HCT116 (cell line): Measurements from ENCODE around the gene FCER2. TPM values are rescaled to one million over a fixed set of nuclear protein-coding genes. Genes with fewer than 3 reads are reported as not detected.

Experiments used
- ATAC-seq: fragments of 200-7000 bp; cut with Tn5 transposase; 2 replicates; pipeline ENCODE4 v1.9.1; 2020; ENCODE audit warnings: mild to moderate bottlenecking, moderate library complexity
- BruUV-seq: library from RNA; stranded (reverse); fragments of 400-500 nt; replicated peaks from 2 replicates; lab custom pipeline; 2021; lab: Mats Ljungman, UMichigan
- CTCF ChIA-PET: fragments of 300-600 bp; sonication (Branson Sonifier 250); formaldehyde crosslinking; loops from one replicate; lab custom pipeline; 2021; ENCODE audit warnings: antibody characterized with exemption; lab: Charles Lee
- POLR2A ChIA-PET: fragments of 300-600, 350-600 bp; sonication (Branson Sonifier 250); formaldehyde crosslinking; loops from one replicate; lab custom pipeline; 2021; ENCODE audit warnings: antibody characterized with exemption; lab: Charles Lee
- RAD21 ChIA-PET, 2 experiments: fragments of 300-600 bp; sonication (Branson Sonifier 250); formaldehyde crosslinking; loops; one replicate each; lab custom pipeline; 2023; ENCODE audit warnings: low total read pairs in 2 of 2; ENCODE audit not compliant: uncharacterized antibody in 2 of 2, unreplicated experiment in 2 of 2, low non-redundant PET in 1 of 2; lab: Charles Lee
- DNase-seq: peaks from one replicate; pipeline ENCODE4 v3.0.0-alpha.2; 2010; ENCODE audit warnings: low read depth, low spot score
- H2AFZ ChIP-seq: fragments of 200-600 bp; shearing (Covaris generic), sonication (generic); 2 replicates; pipeline ENCODE4 v1.6.1; 2017; ENCODE audit warnings: low read depth, mixed run types, mixed read lengths, antibody characterized with exemption, low read length; ENCODE audit not compliant: poor library complexity, severe bottlenecking
- H3K27ac ChIP-seq: 2 replicates; pipeline ENCODE4 v1.5.1; 2012; ENCODE audit warnings: low read depth, low read length
- H3K27me3 ChIP-seq: fragments of 200-600 bp; sonication (generic); 2 replicates; pipeline ENCODE4 v1.6.1; 2016; ENCODE audit warnings: mixed run types, low read length, mixed read lengths; ENCODE audit not compliant: insufficient read depth
- H3K36me3 ChIP-seq, 2 experiments: fragments of 200-500 bp in 1 of 2; fragments of 200-600 bp in 1 of 2; sonication (Bioruptor generic) in 1 of 2; sonication (generic) in 1 of 2; 2 replicates each; pipeline versions ENCODE4 v1.5.1 to v1.6.1; 2014 to 2016; ENCODE audit warnings: low read length in 2 of 2, inconsistent platforms in 1 of 2, mixed read lengths in 1 of 2, mixed run types in 1 of 2; ENCODE audit not compliant: insufficient read depth in 2 of 2, control insufficient read depth in 1 of 2
- H3K4me1 ChIP-seq, 2 experiments: fragments of 200-600 bp in 1 of 2; sonication (generic) in 1 of 2; 2 replicates each; pipeline versions ENCODE4 v1.5.1 to v1.6.1; 2012 to 2017; ENCODE audit warnings: low read length in 2 of 2, inconsistent platforms in 1 of 2, mild to moderate bottlenecking in 1 of 2, mixed read lengths in 1 of 2, mixed run types in 1 of 2, moderate library complexity in 1 of 2; ENCODE audit not compliant: insufficient read depth in 2 of 2, control insufficient read depth in 1 of 2
- H3K4me2 ChIP-seq: fragments of 200-600 bp; sonication (generic); 2 replicates; pipeline ENCODE4 v1.6.1; 2017; ENCODE audit warnings: mixed run types, low read length, mixed read lengths
- H3K4me3 ChIP-seq, 2 experiments: fragments of 200-600 bp in 1 of 2; sonication (generic) in 1 of 2; replicated peaks in 1 of 2; 2 replicates each; pipeline ENCODE4 v1.5.1; 2011 to 2016; ENCODE audit warnings: low read length in 2 of 2, control low read depth in 1 of 2, low read depth in 1 of 2, mild to moderate bottlenecking in 1 of 2, mixed read lengths in 1 of 2, mixed run types in 1 of 2
- H3K79me2 ChIP-seq: fragments of 200-600 bp; sonication (generic); 2 replicates; pipeline ENCODE4 v1.6.1; 2017; ENCODE audit warnings: mild to moderate bottlenecking, mixed run types, low read length, moderate library complexity, mixed read lengths; ENCODE audit not compliant: insufficient read depth
- H3K9ac ChIP-seq: fragments of 200-600 bp; sonication (generic); 2 replicates; pipeline ENCODE4 v1.6.1; 2016; ENCODE audit warnings: low read length, mixed read lengths
- H3K9me2 ChIP-seq: fragments of 200-600 bp; sonication (generic), shearing (Covaris generic); 2 replicates; pipeline ENCODE4 v1.6.1; 2017; ENCODE audit warnings: mixed run types, mild to moderate bottlenecking, moderate library complexity; ENCODE audit not compliant: insufficient read depth
- H3K9me3 ChIP-seq, 2 experiments: fragments of 200-500 bp in 1 of 2; fragments of 200-600 bp in 1 of 2; sonication (Bioruptor generic) in 1 of 2; sonication (generic) in 1 of 2; 2 replicates each; pipeline ENCODE4 v1.6.1; 2014 to 2017; ENCODE audit warnings: low read length in 2 of 2, mixed read lengths in 2 of 2, inconsistent platforms in 1 of 2, low read depth in 1 of 2, mild to moderate bottlenecking in 1 of 2, mixed run types in 1 of 2, moderate library complexity in 1 of 2; ENCODE audit not compliant: control insufficient read depth in 1 of 2, insufficient read depth in 1 of 2
- H4K20me1 ChIP-seq: fragments of 200-600 bp; sonication (generic), shearing (Covaris generic); 2 replicates; pipeline ENCODE4 v1.6.1; 2017; ENCODE audit warnings: mixed run types, mild to moderate bottlenecking, moderate library complexity; ENCODE audit not compliant: insufficient read depth
- CEBPB ChIP-seq: IDR thresholded peaks from 2 replicates; pipeline ENCODE4 v1.6.1; 2012; ENCODE audit warnings: low read depth
- ELF1 ChIP-seq: IDR thresholded peaks from 2 replicates; pipeline ENCODE4 v1.6.1; 2012; ENCODE audit warnings: low read depth, borderline replicate concordance
- EZH2 ChIP-seq: fragments of 200-600 bp; sonication (generic); IDR thresholded peaks from 2 replicates; pipeline ENCODE4 v1.6.1; 2017; ENCODE audit warnings: antibody characterized with exemption, mixed run types
- EZH2phosphoT487 ChIP-seq: fragments of 200-600 bp; IDR thresholded peaks from 2 replicates; pipeline ENCODE4 v1.6.1; 2018; ENCODE audit warnings: antibody characterized with exemption, borderline replicate concordance
- FOSL1 ChIP-seq: IDR thresholded peaks from 2 replicates; pipeline ENCODE4 v1.6.1; 2012; ENCODE audit warnings: low read depth
- JUND ChIP-seq: IDR thresholded peaks from 2 replicates; pipeline ENCODE4 v1.6.1; 2012
- POLR2A ChIP-seq: IDR thresholded peaks from 2 replicates; pipeline ENCODE4 v1.7.0; 2011; ENCODE audit warnings: borderline replicate concordance; ENCODE audit not compliant: insufficient read depth, insufficient read length; ENCODE audit errors: extremely low read depth
- POLR2AphosphoS5 ChIP-seq: IDR thresholded peaks from 2 replicates; pipeline ENCODE4 v1.6.1; 2011; ENCODE audit warnings: mild to moderate bottlenecking, low read depth, low read length, moderate library complexity
- SIN3A ChIP-seq: IDR thresholded peaks from 2 replicates; pipeline ENCODE4 v1.6.1; 2012; ENCODE audit warnings: low read depth
- SP1 ChIP-seq: IDR thresholded peaks from 2 replicates; pipeline ENCODE4 v1.6.1; 2012; ENCODE audit warnings: low read depth
- SRF ChIP-seq: IDR thresholded peaks from 2 replicates; pipeline ENCODE4 v1.6.1; 2012; ENCODE audit warnings: low read depth
- TCF7L2 ChIP-seq: IDR thresholded peaks from 2 replicates; pipeline ENCODE4 v1.7.0; 2011; ENCODE audit warnings: borderline replicate concordance, inconsistent platforms; ENCODE audit not compliant: insufficient read depth, insufficient read length; ENCODE audit errors: extremely low read depth
- YY1 ChIP-seq: IDR thresholded peaks from 2 replicates; pipeline ENCODE4 v1.6.1; 2011; ENCODE audit warnings: low read length, low read depth, moderate library complexity, mild to moderate bottlenecking; ENCODE audit not compliant: insufficient replicate concordance; ENCODE audit errors: extremely low read depth
- intact Hi-C: fragments of 100-400 bp; cut with micrococcal nuclease; formaldehyde crosslinking; loops from 2 replicates; pipeline ENCODE4 v1.10.0; 2022
- total RNA-seq: library from RNA; stranded (reverse); gene quantifications from one replicate; pipeline ENCODE4 v1.2.1, GENCODE V29; 2021; ENCODE audit not compliant: unreplicated experiment
- TF ChIP-seq, protein P1 (sequence below): IDR thresholded peaks from 2 replicates; pipeline ENCODE4 v1.6.1; 2012; ENCODE audit warnings: low read depth
- TF ChIP-seq, protein P2 (sequence below): IDR thresholded peaks from 2 replicates; pipeline ENCODE4 v1.6.1; 2011; ENCODE audit warnings: mild to moderate bottlenecking, low read length, moderate library complexity; ENCODE audit not compliant: insufficient replicate concordance; ENCODE audit errors: extremely low read depth

Gene FCER2
- total RNA-seq, 1 experiment from 2014 or later, result 0.20 TPM

DNA sequence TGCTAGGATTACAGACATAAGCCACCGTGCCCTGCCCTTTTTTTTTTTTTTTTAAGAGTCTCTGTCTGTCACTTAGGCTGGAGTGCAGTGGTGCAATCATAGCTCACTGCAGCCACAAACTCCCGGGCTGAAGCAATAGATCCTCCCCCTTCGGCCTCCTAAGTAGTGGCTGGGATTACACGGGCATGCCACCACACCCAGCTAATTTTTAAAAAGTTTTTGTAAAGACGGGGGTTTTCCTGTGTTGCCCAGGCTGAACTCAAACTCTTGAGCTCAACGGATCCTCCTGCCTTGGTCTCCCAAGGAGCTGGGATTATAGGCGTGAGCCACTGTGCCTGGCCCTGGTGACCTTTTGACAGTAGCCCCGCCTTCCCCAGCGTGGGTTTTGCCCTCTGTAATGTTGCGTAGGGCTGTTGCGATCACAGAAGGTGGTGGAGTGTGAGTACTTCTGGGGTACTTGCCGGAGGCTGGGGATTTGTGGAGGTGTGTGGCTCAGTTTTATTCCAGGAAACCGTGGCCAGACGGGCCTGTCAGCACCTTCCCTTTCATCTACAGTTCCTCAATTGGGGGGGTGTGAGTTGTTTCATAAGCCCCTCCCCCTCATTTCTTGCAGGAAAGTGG is 44.7 kb downstream of the FCER2 start:
- H3K9me2 ChIP-seq, result no peaks in the 10 kb centered on the region
- CTCF ChIA-PET, result no interaction called here
- H3K9me3 ChIP-seq, result no peaks in the 10 kb centered on the region
- no peak for DNase-seq
- no peak overlapping the region for H3K4me3 ChIP-seq
- RAD21 ChIA-PET, result no interaction called here
- no TSS peak for BruUV-seq
- no peaks in the 10 kb centered on the region for H3K36me3 ChIP-seq
- intact Hi-C loops, result no loop called here
- no peak overlapping the region for H3K4me2 ChIP-seq
- POLR2A ChIA-PET, result no interaction called here
- ATAC-seq, result no peak
- TF ChIP-seq TCF7L2 (no peak), JUND (no peak), SP1 (no peak), SIN3A (no peak), FOSL1 (no peak), POLR2A (no peak), ELF1 (no peak), YY1 (no peak), EZH2phosphoT487 (no peak), EZH2 (no peak), POLR2AphosphoS5 (no peak), SRF (no peak), CEBPB (no peak)
- TF ChIP-seq, protein P1, sequence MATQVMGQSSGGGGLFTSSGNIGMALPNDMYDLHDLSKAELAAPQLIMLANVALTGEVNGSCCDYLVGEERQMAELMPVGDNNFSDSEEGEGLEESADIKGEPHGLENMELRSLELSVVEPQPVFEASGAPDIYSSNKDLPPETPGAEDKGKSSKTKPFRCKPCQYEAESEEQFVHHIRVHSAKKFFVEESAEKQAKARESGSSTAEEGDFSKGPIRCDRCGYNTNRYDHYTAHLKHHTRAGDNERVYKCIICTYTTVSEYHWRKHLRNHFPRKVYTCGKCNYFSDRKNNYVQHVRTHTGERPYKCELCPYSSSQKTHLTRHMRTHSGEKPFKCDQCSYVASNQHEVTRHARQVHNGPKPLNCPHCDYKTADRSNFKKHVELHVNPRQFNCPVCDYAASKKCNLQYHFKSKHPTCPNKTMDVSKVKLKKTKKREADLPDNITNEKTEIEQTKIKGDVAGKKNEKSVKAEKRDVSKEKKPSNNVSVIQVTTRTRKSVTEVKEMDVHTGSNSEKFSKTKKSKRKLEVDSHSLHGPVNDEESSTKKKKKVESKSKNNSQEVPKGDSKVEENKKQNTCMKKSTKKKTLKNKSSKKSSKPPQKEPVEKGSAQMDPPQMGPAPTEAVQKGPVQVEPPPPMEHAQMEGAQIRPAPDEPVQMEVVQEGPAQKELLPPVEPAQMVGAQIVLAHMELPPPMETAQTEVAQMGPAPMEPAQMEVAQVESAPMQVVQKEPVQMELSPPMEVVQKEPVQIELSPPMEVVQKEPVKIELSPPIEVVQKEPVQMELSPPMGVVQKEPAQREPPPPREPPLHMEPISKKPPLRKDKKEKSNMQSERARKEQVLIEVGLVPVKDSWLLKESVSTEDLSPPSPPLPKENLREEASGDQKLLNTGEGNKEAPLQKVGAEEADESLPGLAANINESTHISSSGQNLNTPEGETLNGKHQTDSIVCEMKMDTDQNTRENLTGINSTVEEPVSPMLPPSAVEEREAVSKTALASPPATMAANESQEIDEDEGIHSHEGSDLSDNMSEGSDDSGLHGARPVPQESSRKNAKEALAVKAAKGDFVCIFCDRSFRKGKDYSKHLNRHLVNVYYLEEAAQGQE, result no peak
- TF ChIP-seq, protein P2, sequence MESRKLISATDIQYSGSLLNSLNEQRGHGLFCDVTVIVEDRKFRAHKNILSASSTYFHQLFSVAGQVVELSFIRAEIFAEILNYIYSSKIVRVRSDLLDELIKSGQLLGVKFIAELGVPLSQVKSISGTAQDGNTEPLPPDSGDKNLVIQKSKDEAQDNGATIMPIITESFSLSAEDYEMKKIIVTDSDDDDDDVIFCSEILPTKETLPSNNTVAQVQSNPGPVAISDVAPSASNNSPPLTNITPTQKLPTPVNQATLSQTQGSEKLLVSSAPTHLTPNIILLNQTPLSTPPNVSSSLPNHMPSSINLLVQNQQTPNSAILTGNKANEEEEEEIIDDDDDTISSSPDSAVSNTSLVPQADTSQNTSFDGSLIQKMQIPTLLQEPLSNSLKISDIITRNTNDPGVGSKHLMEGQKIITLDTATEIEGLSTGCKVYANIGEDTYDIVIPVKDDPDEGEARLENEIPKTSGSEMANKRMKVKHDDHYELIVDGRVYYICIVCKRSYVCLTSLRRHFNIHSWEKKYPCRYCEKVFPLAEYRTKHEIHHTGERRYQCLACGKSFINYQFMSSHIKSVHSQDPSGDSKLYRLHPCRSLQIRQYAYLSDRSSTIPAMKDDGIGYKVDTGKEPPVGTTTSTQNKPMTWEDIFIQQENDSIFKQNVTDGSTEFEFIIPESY, result no peak
- TF ChIP-seq, all 23 proteins: peak for 0
- Histone ChIP-seq H3K79me2 (no peaks in the 10 kb centered on the region), H3K27me3 (no peaks in the 10 kb centered on the region), H3K9ac (no peak overlapping the region), H3K4me1 (peaks cover 2 to 7% of the 10 kb centered on the region in 2 experiments), H2AFZ (no peak overlapping the region), H4K20me1 (no peaks in the 10 kb centered on the region), H3K27ac (no peak overlapping the region)
